Stomach (tissue), 9 donors: ENCODE data around the gene HABP4. TPM values are rescaled to one million over a fixed set of nuclear protein-coding genes. Genes with fewer than 3 reads are reported as not detected.
"Not testable (repeated sequence)": the region's sequence is repeated elsewhere in the genome, so short reads cannot be mapped to it uniquely, and the experiment has no call there.

Experiments used
- DNase-seq, 2 donors: peaks; one replicate each; pipeline versions ENCODE4 v3.0.0 to v3.0.0-alpha.2; 2013 to 2019
- H3K27ac ChIP-seq, 5 donors: fragments of 200-600 bp in 4 of 5; sonication (generic) in 4 of 5; one replicate each; pipeline ENCODE4 v1.5.1; 2013 to 2019; ENCODE audit warnings: mild to moderate bottlenecking in 1 of 5, moderate library complexity in 1 of 5
- H3K27me3 ChIP-seq, 3 donors: fragments of 200-600 bp; sonication (generic); one replicate each; pipeline ENCODE4 v1.5.1; 2017 to 2019; ENCODE audit warnings: mixed run types in 1 of 3
- H3K36me3 ChIP-seq, 4 donors: fragments of 200-600 bp; sonication (generic); 1 replicate in 3 of 4; 2 replicates in 1 of 4; pipeline ENCODE4 v1.5.1; 2016 to 2019
- H3K4me1 ChIP-seq, 4 donors: fragments of 200-600 bp; sonication (generic); one replicate each; pipeline ENCODE4 v1.5.1; 2016 to 2019
- H3K4me3 ChIP-seq, 4 donors: fragments of 200-600 bp; sonication (generic) in 3 of 4; one replicate each; pipeline ENCODE4 v1.5.1; 2016 to 2019; ENCODE audit warnings: mild to moderate bottlenecking in 1 of 4
- H3K9me3 ChIP-seq, 4 donors: fragments of 200-600 bp; sonication (generic); one replicate each; pipeline ENCODE4 v1.5.1; 2016 to 2019
- EP300 ChIP-seq: sonication (generic); formaldehyde crosslinking; IDR thresholded peaks from one replicate; pipeline ENCODE4 v1.6.1; 2017; ENCODE audit warnings: antibody characterized with exemption
- POLR2A ChIP-seq, 4 donors: fragments of 450-650 bp; IDR thresholded peaks; one replicate each; pipeline ENCODE4 v1.6.1; 2016; ENCODE audit warnings: antibody characterized with exemption in 4 of 4, control low read depth in 2 of 4, mild to moderate bottlenecking in 1 of 4, moderate library complexity in 1 of 4
- POLR2AphosphoS5 ChIP-seq, 3 donors: sonication (generic); formaldehyde crosslinking; IDR thresholded peaks; one replicate each; pipeline ENCODE4 v1.6.1; 2016; ENCODE audit warnings: antibody characterized with exemption in 3 of 3
- WGBS, 5 donors: extraction: QIAGEN DNeasy Blood & Tissue Kit in 3 of 5; methylation state at CpG; one replicate each; pipeline versions ENCODE4 v1.1.5 to v1.1.7; 2013 to 2018; 5-methylcytosine and 5-hydroxymethylcytosine counted together
- intact Hi-C: fragments of 100-400 bp; cut with DNase I; formaldehyde crosslinking; loops from one replicate; pipeline ENCODE4 v1.15.1; 2023; ENCODE audit warnings: low total_unique reads
- polyA plus RNA-seq, 3 donors: library from polyadenylated mRNA; stranded (reverse); fragments of 200-250 nt; gene quantifications; one replicate each; pipeline ENCODE4 v1.2.3, GENCODE V29; 2013
- total RNA-seq, 5 donors: library from RNA; depleted of rRNA; stranded (reverse); fragments of >200 nt; gene quantifications; one replicate each; pipeline versions ENCODE4 v1.1.0 to v1.2.3, GENCODE V29; 2014 to 2016
- TF ChIP-seq, protein P1 (sequence below), 7 experiments: fragments of 450-650 bp in 4 of 7; fragments of 200-600 bp in 3 of 7; sonication (generic) in 3 of 7; IDR thresholded peaks; one replicate each; pipeline ENCODE4 v1.5.1; 2016 to 2019; ENCODE audit warnings: antibody characterized with exemption in 7 of 7, control low read depth in 2 of 7, mild to moderate bottlenecking in 1 of 7
- donor health status: healthy with polysubstance abuse.
- donor health status: Bipolar disorder and iron deficiency.
- donor health status: healthy.

HABP4 gene
- total and polyA plus RNA-seq, 8 donors = 0.58 to 45.1 (median 9.9) TPM

DNA sequence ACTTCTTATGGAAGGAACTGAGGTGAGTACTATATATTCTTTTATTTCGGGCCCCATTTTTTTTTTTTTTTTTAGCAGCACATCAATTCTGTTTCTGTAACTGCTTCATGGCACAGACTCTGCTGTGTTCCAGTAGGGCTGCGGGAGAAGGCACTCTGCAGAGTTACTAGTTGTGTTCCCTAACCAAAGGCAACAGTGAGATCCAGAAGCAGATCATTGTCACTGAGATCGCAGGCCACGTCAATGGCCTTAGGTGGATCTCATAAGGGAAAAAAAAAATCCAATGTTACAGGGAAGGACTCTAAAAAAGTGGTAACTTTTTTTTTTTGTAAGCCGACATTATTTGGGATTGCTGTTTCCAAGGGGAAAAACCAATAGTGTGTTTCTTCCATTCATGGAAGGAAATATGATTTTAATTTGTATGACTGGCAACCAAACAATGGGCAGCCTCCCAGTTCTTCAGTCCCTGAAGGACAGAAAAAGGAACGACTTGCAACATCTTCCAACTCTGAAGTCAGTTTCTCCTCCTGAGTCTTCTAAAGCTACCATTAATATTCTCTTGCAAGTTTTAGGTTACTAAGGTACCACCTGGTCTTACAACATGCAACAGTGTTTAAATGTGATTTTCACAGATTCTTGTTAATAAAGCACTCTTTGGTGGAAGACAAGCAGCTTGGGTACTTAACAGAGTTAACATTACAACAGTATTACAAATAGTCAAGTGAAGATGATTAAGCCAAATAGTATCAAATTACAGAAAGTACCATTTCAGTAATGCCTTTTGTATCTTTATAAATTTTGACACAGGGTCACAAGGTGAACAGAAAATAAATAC lies 52.8 kb downstream of the HABP4 start:
- H3K4me1 ChIP-seq = no peaks in the 10 kb centered on the region
- H3K36me3 ChIP-seq = peaks cover 0 to 39% (median 36%) of the 10 kb centered on the region in 4 donors
- H3K27ac ChIP-seq = peak overlapping the region in 1 of 5 donors; percentile 12
- no peak for DNase-seq
- intact Hi-C loops = no loop called here
- no peaks in the 10 kb centered on the region for H3K27me3 ChIP-seq
- no peak for TF ChIP-seq POLR2A (IDR thresholded peaks at IDR 0.05)
- no peak for TF ChIP-seq EP300
- TF ChIP-seq, protein P1, sequence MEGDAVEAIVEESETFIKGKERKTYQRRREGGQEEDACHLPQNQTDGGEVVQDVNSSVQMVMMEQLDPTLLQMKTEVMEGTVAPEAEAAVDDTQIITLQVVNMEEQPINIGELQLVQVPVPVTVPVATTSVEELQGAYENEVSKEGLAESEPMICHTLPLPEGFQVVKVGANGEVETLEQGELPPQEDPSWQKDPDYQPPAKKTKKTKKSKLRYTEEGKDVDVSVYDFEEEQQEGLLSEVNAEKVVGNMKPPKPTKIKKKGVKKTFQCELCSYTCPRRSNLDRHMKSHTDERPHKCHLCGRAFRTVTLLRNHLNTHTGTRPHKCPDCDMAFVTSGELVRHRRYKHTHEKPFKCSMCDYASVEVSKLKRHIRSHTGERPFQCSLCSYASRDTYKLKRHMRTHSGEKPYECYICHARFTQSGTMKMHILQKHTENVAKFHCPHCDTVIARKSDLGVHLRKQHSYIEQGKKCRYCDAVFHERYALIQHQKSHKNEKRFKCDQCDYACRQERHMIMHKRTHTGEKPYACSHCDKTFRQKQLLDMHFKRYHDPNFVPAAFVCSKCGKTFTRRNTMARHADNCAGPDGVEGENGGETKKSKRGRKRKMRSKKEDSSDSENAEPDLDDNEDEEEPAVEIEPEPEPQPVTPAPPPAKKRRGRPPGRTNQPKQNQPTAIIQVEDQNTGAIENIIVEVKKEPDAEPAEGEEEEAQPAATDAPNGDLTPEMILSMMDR (IDR thresholded peaks at IDR 0.05) = no peak
- no peak for TF ChIP-seq POLR2AphosphoS5 (IDR thresholded peaks at IDR 0.05)
- WGBS, 5 donors = 86 to 93% (median 90%) methylated on average over 6 of the region's 6 CpGs
- no peak overlapping the region for H3K4me3 ChIP-seq
- H3K9me3 ChIP-seq = no peaks in the 10 kb centered on the region

DNA sequence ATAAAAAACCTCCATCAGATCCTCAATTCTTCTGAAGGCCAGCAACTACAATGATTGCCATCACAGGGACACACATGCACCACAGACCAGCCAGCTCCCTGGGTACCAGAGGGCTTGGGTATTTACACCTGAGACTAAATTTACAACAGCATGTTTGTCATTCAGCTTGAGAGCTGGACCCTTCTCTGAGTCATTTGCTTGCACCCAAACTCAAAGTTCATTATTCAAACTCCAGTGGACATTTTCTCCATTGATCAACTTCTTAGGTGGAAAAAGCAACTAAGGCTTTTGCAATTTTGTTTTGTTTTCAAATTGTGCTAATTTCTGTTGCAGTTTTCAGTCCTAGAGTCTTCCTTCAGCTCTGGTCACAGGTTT lies 53.4 kb downstream of the HABP4 start:
- intact Hi-C loops, H3K27me3 ChIP-seq, H3K4me3 ChIP-seq, DNase-seq, H3K27ac ChIP-seq, H3K4me1 ChIP-seq, H3K9me3 ChIP-seq: not testable (repeated sequence)
- peaks cover 0 to 42% (median 40%) of the 10 kb centered on the region in 4 donors for H3K36me3 ChIP-seq

DNA sequence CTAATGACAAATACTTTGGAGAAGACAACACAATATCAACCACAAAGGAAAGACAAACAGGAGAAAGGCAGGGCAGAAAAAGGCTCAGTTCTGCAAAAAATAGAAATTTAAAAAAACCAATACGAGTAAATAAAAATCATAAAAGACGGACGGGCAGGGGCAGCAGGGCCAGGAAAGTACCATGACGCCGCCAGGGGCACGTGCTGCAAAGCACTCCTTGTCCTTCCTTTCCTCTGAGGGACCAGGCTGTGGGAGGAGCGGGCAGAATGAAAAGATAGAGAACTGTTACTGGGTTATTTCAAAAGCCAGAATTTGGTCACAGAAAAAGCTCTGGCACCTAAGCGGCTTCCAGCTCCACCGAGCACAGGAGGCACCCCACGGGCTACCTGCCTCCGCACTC lies 53.9 kb downstream of the HABP4 start:
- WGBS, 5 donors = 88 to 97% (median 96%) methylated on average over 11 of the region's 11 CpGs

DNA sequence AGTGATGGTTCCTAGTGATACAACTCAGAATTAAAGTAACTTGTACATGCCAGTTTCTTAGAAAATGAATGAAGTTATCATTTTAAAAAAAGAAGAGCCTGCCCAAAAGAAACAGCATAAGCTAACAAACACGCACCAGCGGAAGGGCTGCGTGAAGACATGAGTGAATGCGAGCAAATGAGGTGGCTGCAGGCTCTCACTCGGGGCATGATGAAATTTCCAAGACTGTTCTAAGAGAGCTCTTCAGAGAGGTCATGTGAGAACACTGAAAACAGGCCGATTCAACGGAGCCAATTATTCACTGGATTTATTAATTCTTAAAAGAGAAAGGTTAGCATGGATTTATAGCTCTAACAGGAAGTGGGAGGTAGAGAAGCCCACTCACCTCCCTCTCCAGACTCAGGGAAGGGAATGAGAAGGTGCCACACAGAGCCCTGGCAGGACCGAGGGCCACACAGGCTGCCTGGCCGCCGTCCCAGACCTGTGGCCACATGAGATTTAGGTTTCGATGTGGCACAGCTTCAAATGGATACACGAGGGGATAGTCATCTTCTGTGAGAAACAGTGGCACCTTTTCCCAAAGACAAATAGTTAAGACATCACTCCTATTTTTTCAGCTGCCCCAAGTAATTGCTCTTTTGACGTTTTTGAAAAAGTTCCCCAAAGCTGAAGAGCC lies 55.5 kb downstream of the HABP4 start:
- 87 to 92% (median 91%) methylated on average over 12 to 13 of the region's 13 CpGs for WGBS, 5 donors
- no peak for TF ChIP-seq EP300
- no peak for TF ChIP-seq POLR2AphosphoS5 (IDR thresholded peaks at IDR 0.05)
- TF ChIP-seq, protein P1 (IDR thresholded peaks at IDR 0.05) = no peak
- TF ChIP-seq POLR2A (IDR thresholded peaks at IDR 0.05) = no peak
- H3K4me3 ChIP-seq = no peak overlapping the region
- H3K36me3 ChIP-seq = peaks cover 0 to 57% (median 55%) of the 10 kb centered on the region in 4 donors
- no peaks in the 10 kb centered on the region for H3K27me3 ChIP-seq
- no peak overlapping the region for H3K27ac ChIP-seq
- DNase-seq = no peak
- no peaks in the 10 kb centered on the region for H3K4me1 ChIP-seq
- no peaks in the 10 kb centered on the region for H3K9me3 ChIP-seq
- intact Hi-C loops = no loop called here

More for the DNA sequence above, 53.9 kb downstream of the HABP4 start:
- no peak for TF ChIP-seq POLR2AphosphoS5 (IDR thresholded peaks at IDR 0.05)
- no peak for TF ChIP-seq POLR2A (IDR thresholded peaks at IDR 0.05)
- no peak for TF ChIP-seq EP300
- TF ChIP-seq, protein P1 (IDR thresholded peaks at IDR 0.05) = no peak
- intact Hi-C loops = no loop called here
- no peak for DNase-seq
- H3K4me3 ChIP-seq = no peak overlapping the region
- no peaks in the 10 kb centered on the region for H3K4me1 ChIP-seq
- peaks cover 0 to 47% (median 46%) of the 10 kb centered on the region in 4 donors for H3K36me3 ChIP-seq
- H3K27me3 ChIP-seq = no peaks in the 10 kb centered on the region
- no peaks in the 10 kb centered on the region for H3K9me3 ChIP-seq
- no peak overlapping the region for H3K27ac ChIP-seq
